Gastrocnemius medialis (tissue), 4 donors: ENCODE data around the gene THPO.

Source experiments
- CTCF ChIP-seq, 5 experiments: fragments of 450-650 bp in 3 of 5; fragments of 200-600 bp in 2 of 5; sonication (generic) in 2 of 5; IDR thresholded peaks in 4 of 5; conservative IDR thresholded peaks in 1 of 5; 1 replicate in 4 of 5; 2 replicates in 1 of 5; pipeline ENCODE4 v1.5.1; 2016 to 2019; ENCODE audit warnings: antibody characterized with exemption in 5 of 5, mild to moderate bottlenecking in 3 of 5, moderate library complexity in 3 of 5
- POLR2A ChIP-seq, 2 donors: fragments of 450-650 bp; IDR thresholded peaks; one replicate each; pipeline ENCODE4 v1.6.1; 2017; ENCODE audit warnings: antibody characterized with exemption in 2 of 2, mild to moderate bottlenecking in 2 of 2, moderate library complexity in 2 of 2

GRCh38 chr3:184414418-184415202, 36.6 kb upstream of the THPO start:
- no peak for TF ChIP-seq CTCF (IDR thresholded peaks at IDR 0.05 in 4 of 5, conservative IDR thresholded peaks at IDR 0.05 in 1 of 5)
- no peak for TF ChIP-seq POLR2A (IDR thresholded peaks at IDR 0.05)
